Liver (tissue), 9 donors: Measurements from ENCODE around the gene MLLT10. TPM values are rescaled to one million over a fixed set of nuclear protein-coding genes. Genes with fewer than 3 reads are reported as not detected.

Experiments used
- DNase-seq: peaks from one replicate; pipeline ENCODE4 v3.0.0-alpha.2; 2017; ENCODE audit warnings: low spot score
- H3K27ac ChIP-seq, 2 donors: one replicate each; pipeline ENCODE4 v1.7.0; 2013; ENCODE audit warnings: inconsistent platforms in 2 of 2, low read length in 2 of 2, control low read depth in 1 of 2, low read depth in 1 of 2, mild to moderate bottlenecking in 1 of 2
- H3K27me3 ChIP-seq, 4 donors: one replicate each; pipeline versions ENCODE4 v1.6.1 to v1.7.0; 2013; ENCODE audit warnings: low read length in 3 of 4, inconsistent platforms in 1 of 4, mild to moderate bottlenecking in 1 of 4, moderate library complexity in 1 of 4; ENCODE audit not compliant: control insufficient read depth in 4 of 4, insufficient read depth in 4 of 4
- H3K36me3 ChIP-seq, 4 donors: one replicate each; pipeline versions ENCODE4 v1.6.1 to v1.7.0; 2013; ENCODE audit warnings: low read length in 3 of 4, mild to moderate bottlenecking in 3 of 4, low read depth in 1 of 4, moderate library complexity in 1 of 4; ENCODE audit not compliant: control insufficient read depth in 4 of 4, insufficient read depth in 3 of 4
- H3K4me1 ChIP-seq, 4 donors: one replicate each; pipeline versions ENCODE4 v1.6.1 to v1.7.0; 2013; ENCODE audit warnings: low read length in 3 of 4, mild to moderate bottlenecking in 3 of 4, moderate library complexity in 1 of 4; ENCODE audit not compliant: control insufficient read depth in 4 of 4, insufficient read depth in 4 of 4
- H3K4me3 ChIP-seq, 3 donors: one replicate each; pipeline versions ENCODE4 v1.6.1 to v1.7.0; 2013; ENCODE audit warnings: low read length in 3 of 3, control low read depth in 1 of 3, low read depth in 1 of 3, mild to moderate bottlenecking in 1 of 3
- H3K9ac ChIP-seq, 2 donors: one replicate each; pipeline ENCODE4 v1.7.0; 2013; ENCODE audit warnings: low read length in 2 of 2, mild to moderate bottlenecking in 2 of 2, moderate library complexity in 2 of 2, control low read depth in 1 of 2, low read depth in 1 of 2
- H3K9me3 ChIP-seq, 4 donors: one replicate each; pipeline versions ENCODE4 v1.6.1 to v1.7.0; 2013; ENCODE audit warnings: low read length in 3 of 4; ENCODE audit not compliant: control insufficient read depth in 4 of 4
- ATF3 ChIP-seq: IDR thresholded peaks from 2 replicates; pipeline ENCODE4 v1.6.1; 2016; ENCODE audit warnings: antibody characterized with exemption
- CTCF ChIP-seq: fragments of 150-350 bp; IDR thresholded peaks from 2 replicates; pipeline ENCODE4 v1.5.1; 2017; ENCODE audit warnings: improper control_type of control experiment, low read depth, low read length; ENCODE audit not compliant: missing input control
- EGR1 ChIP-seq, 2 donors: IDR thresholded peaks; 2 replicates each; pipeline ENCODE4 v1.6.1; 2016 to 2018; ENCODE audit warnings: antibody characterized with exemption in 2 of 2, low read depth in 2 of 2
- FOXA2 ChIP-seq: IDR thresholded peaks from 2 replicates; pipeline ENCODE4 v1.6.1; 2016; ENCODE audit warnings: antibody characterized with exemption
- GABPA ChIP-seq, 2 donors: IDR thresholded peaks in 1 of 2; conservative IDR thresholded peaks in 1 of 2; 2 replicates each; pipeline ENCODE4 v1.6.1; 2016; ENCODE audit warnings: antibody characterized with exemption in 2 of 2, mild to moderate bottlenecking in 1 of 2, moderate library complexity in 1 of 2
- HNF4A ChIP-seq, 2 donors: conservative IDR thresholded peaks; 2 replicates each; pipeline ENCODE4 v1.6.1; 2016; ENCODE audit warnings: antibody characterized with exemption in 2 of 2, mild to moderate bottlenecking in 2 of 2
- JUND ChIP-seq, 2 donors: IDR thresholded peaks; 2 replicates each; pipeline ENCODE4 v1.6.1; 2016; ENCODE audit warnings: antibody characterized with exemption in 2 of 2
- RAD21 ChIP-seq, 2 donors: IDR thresholded peaks; 2 replicates each; pipeline ENCODE4 v1.6.1; 2016; ENCODE audit warnings: antibody characterized with exemption in 2 of 2, mild to moderate bottlenecking in 2 of 2
- REST ChIP-seq: IDR thresholded peaks from 2 replicates; pipeline ENCODE4 v1.6.1; 2016; ENCODE audit warnings: antibody characterized with exemption, mild to moderate bottlenecking
- SP1 ChIP-seq: IDR thresholded peaks from 2 replicates; pipeline ENCODE4 v1.6.1; 2018; ENCODE audit warnings: antibody characterized with exemption, mild to moderate bottlenecking
- TAF1 ChIP-seq: conservative IDR thresholded peaks from 2 replicates; pipeline ENCODE4 v1.6.1; 2016; ENCODE audit warnings: antibody characterized with exemption, mild to moderate bottlenecking
- YY1 ChIP-seq: IDR thresholded peaks from 2 replicates; pipeline ENCODE4 v1.6.1; 2016; ENCODE audit warnings: antibody characterized with exemption, mild to moderate bottlenecking
- ZBTB33 ChIP-seq: IDR thresholded peaks from 2 replicates; pipeline ENCODE4 v1.6.1; 2016; ENCODE audit warnings: antibody characterized with exemption
- WGBS: extraction: QIAGEN DNeasy Blood & Tissue Kit; methylation state at CpG from one replicate; pipeline ENCODE4 v1.1.7; 2013; 5-methylcytosine and 5-hydroxymethylcytosine counted together
- polyA plus RNA-seq, 2 donors: library from polyadenylated mRNA; stranded (reverse) in 1 of 2; unstranded in 1 of 2; fragments of 200-250 nt in 1 of 2; fragments of >200 nt in 1 of 2; fragmentation: Nextera tagmentation in 1 of 2; extraction: Ambion mirVana in 1 of 2; gene quantifications; one replicate each; pipeline versions ENCODE4 v1.2.1 to v1.2.3, GENCODE V29; 2013 to 2015
- total RNA-seq, 2 donors: library from RNA; depleted of rRNA; stranded (reverse); fragments of >200 nt; gene quantifications; one replicate each; pipeline ENCODE4 v1.2.3, GENCODE V29; 2014
- donor health status: healthy.
- donor health status: healthy.
- donor health status: healthy.
- donor health status: healthy.
- donor health status: healthy.

Gene MLLT10
- total and polyA plus RNA-seq, 4 donors = 11.9 to 47.4 (median 22.6) TPM

- 4% methylated on average over 96 of the region's 96 CpGs for WGBS
- H3K4me3 ChIP-seq = peak overlapping the region; percentile 66 to 95 (median 89)
- peak overlapping the region; percentile 99 to 100 for H3K27ac ChIP-seq
- DNase-seq = peak; percentile 72
- no peak overlapping the region for H3K9ac ChIP-seq
- no peak for TF ChIP-seq YY1
- TF ChIP-seq HNF4A (conservative IDR thresholded peaks at IDR 0.05) = no peak
- TF ChIP-seq CTCF = no peak
- no peak for TF ChIP-seq GABPA (IDR thresholded peaks at IDR 0.05 in 1 of 2, conservative IDR thresholded peaks at IDR 0.05 in 1 of 2)
- no peak for TF ChIP-seq FOXA2
- TF ChIP-seq SP1 = no peak
- no peak for TF ChIP-seq EGR1 (IDR thresholded peaks at IDR 0.05; ENCODE audit: low read depth in 2 of 2)
- no peak for TF ChIP-seq RAD21 (IDR thresholded peaks at IDR 0.05)
- TF ChIP-seq TAF1 = no peak
- no peak for TF ChIP-seq REST
- no peak for TF ChIP-seq ATF3
- TF ChIP-seq JUND (IDR thresholded peaks at IDR 0.05) = no peak
- TF ChIP-seq ZBTB33 = no peak
- H3K9me3 ChIP-seq = no peaks in the 10 kb centered on the region
- peaks cover 2 to 6% (median 4%) of the 10 kb centered on the region in 4 donors for H3K36me3 ChIP-seq
- H3K4me1 ChIP-seq = peaks cover 2 to 12% (median 11%) of the 10 kb centered on the region in 4 donors
- no peaks in the 10 kb centered on the region for H3K27me3 ChIP-seq
Measured at GRCh38 chr10:21534604-21535493, 817 bp downstream of the MLLT10 start.
